Stomach (tissue), 4 donors: Measurements from ENCODE around the gene BBIP1.

ENCODE experiments used
- POLR2A ChIP-seq, 4 donors: fragments of 450-650 bp; IDR thresholded peaks; one replicate each; pipeline ENCODE4 v1.6.1; 2016; ENCODE audit warnings: antibody characterized with exemption in 4 of 4, control low read depth in 2 of 4, mild to moderate bottlenecking in 1 of 4, moderate library complexity in 1 of 4
- TF ChIP-seq, protein P1 (sequence below), 7 experiments: fragments of 450-650 bp in 4 of 7; fragments of 200-600 bp in 3 of 7; sonication (generic) in 3 of 7; IDR thresholded peaks; one replicate each; pipeline ENCODE4 v1.5.1; 2016 to 2019; ENCODE audit warnings: antibody characterized with exemption in 7 of 7, control low read depth in 2 of 7, mild to moderate bottlenecking in 1 of 7

GRCh38 chr10:110873951-110874350 lies 45.0 kb downstream of the BBIP1 start:
- TF ChIP-seq, protein P1, sequence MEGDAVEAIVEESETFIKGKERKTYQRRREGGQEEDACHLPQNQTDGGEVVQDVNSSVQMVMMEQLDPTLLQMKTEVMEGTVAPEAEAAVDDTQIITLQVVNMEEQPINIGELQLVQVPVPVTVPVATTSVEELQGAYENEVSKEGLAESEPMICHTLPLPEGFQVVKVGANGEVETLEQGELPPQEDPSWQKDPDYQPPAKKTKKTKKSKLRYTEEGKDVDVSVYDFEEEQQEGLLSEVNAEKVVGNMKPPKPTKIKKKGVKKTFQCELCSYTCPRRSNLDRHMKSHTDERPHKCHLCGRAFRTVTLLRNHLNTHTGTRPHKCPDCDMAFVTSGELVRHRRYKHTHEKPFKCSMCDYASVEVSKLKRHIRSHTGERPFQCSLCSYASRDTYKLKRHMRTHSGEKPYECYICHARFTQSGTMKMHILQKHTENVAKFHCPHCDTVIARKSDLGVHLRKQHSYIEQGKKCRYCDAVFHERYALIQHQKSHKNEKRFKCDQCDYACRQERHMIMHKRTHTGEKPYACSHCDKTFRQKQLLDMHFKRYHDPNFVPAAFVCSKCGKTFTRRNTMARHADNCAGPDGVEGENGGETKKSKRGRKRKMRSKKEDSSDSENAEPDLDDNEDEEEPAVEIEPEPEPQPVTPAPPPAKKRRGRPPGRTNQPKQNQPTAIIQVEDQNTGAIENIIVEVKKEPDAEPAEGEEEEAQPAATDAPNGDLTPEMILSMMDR (IDR thresholded peaks at IDR 0.05) = no peak
- no peak for TF ChIP-seq POLR2A (IDR thresholded peaks at IDR 0.05)
